GM10847 (cell line): ENCODE measurements around the gene PABPN1L.

Experiments
- POLR2A ChIP-seq: IDR thresholded peaks from 2 replicates; pipeline ENCODE4 v1.6.1; 2011; ENCODE audit not compliant: insufficient read length; ENCODE audit errors: extremely low read depth

The PABPN1L gene, protein sequence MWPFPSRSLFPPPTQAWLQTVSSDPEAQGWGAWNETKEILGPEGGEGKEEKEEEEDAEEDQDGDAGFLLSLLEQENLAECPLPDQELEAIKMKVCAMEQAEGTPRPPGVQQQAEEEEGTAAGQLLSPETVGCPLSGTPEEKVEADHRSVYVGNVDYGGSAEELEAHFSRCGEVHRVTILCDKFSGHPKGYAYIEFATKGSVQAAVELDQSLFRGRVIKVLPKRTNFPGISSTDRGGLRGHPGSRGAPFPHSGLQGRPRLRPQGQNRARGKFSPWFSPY

DNA sequence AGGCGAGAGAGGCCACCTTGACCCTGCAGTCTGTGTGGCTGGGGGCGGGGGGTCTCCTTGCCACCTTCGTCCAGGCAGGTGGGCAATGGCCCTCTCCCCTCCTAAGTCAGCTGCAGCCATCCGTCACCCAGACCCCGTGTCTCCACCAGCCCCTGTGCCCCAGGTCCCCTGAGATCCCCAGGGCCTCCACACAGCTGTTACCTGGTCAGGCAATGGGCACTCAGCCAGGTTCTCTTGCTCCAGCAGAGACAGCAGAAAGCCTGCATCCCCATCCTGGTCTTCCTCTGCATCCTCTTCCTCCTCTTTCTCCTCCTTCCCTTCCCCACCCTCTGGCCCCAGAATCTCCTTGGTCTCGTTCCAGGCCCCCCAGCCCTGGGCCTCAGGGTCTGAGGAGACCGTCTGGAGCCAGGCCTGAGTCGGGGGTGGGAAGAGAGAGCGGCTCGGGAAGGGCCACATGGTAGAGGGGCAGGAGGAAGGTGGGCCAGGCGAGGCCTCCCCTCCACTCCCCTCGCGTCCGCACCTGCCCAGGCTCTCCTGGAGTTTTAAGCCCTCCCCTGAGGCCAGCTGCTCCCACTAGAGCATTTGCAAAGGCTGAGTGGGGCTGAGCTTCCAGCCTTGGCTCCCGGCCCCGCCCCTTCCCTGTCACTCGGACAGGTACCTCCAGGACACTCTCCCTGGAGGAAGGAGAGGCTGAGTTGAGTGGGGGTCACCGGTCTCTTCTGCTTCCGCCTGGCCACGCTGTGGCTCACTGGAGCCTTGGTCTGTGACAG is at the start of gene PABPN1L:
Gene PABPN1L, minus strand, starts transcription at position 510 of the 770 bp plus-strand sequence. Its CDS starts 54 bp downstream, at position 456.
- TF ChIP-seq POLR2A = no peak

DNA sequence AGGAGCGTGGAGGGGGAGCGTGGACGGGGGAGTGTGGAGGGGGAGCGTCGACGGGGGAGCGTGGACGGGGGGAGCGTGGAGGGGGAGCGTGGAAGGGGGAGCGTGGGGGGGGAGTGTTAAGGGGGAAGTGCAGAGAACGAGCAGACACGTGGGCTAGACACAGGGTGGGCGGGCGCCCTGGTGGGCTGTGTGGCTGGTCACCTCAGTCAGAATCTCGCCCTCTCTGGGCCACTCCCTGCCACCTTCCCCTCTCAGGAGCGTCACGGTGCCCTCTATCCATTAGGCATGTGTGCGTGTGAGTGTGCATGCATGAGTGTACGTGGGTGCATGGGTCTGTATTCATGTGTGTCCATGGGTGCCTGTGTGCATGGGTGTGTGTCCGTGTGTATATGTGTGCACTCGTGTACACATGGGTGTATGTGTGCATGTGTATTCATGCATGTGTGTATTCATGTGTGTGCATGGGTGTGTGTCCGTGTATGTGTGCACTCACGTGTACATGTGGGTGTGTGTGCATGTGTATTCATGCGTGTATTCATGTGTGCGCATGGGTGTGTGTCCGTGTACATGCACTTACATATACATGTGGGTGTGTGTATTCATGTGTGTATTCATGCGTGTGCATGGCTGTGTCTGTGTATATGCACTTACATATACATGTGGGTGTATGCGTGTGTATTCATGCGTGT is 49.3 kb upstream of the PABPN1L start:
- TF ChIP-seq POLR2A = no peak

DNA sequence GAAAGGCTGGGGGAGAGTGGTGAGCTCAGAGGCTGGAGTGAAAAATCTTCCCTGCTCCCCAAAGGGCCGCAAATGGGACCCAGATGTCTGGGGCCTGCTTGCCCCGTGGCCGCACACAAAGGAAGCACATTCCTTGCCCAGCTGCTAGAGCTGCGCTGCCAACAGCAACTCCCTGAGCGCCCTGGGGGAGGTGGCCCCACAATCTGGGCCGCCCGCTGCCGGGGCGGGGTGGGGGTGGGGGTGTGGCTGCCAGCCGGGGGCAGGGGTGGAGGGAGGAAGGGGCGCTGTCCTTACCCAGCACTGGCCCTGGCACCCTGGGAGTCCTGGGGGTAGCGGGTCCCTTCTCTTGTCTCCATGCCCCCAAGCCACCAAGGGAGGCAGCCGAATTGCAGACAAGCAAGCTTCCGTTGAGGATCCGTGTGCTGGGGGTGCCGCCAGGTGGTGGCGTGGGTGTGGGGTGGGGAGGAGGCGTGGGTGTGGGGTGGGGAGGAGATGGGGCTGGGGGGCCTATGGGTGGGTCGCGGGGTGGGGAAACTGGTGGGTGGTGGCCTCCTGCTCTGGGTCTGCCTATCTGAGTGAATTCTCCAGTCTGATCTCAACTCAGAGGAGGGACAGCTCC is 48.4 kb upstream of the PABPN1L start:
- no peak for TF ChIP-seq POLR2A

DNA sequence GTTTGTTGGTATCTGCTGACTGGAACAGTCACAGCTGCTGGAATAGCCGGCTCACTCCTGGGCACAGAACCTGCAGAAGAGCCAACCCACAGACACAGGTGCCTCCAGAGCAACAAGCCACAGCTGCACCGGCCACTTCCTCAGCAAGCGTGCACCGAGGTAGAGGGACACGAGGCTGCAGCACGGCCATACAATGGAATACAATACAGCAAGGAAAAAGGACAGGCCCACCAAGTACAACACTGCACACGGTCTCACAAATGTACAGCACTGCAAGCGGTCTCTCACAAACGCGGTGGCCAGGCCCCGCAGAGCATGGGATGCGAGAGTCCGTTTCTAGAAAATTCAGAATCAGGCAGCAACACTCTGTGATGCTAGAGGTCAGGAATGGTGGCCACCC is 47.4 kb upstream of the PABPN1L start:
- no peak for TF ChIP-seq POLR2A

DNA sequence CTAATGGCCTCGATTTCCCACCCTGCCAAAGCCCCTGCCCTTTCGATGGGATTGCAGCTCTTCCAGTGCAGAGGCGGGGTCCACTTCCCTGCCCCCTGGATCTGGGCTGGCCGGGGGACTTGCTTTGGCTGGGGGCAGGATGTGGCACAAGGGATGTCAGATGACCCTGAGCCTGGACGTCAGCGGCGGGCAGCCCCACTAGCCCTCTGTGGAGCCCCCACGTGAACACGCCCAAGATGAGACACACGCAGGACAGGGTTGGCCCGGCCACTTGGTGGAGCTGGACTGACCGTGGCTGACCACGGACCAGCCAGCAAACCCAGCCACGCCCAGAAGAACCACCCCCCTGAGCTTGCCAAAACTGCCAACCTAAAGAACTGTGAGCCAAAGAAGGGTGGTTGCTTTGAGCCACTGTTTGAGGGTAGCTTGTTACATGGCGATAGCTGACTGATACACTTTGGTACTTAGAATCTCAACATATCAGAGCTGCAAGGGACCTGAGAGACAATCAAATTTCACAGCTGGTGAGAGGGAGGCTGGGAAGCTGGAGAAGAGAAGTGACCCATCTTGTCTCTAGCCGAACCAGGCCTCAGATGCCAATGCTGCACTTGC is 46.6 kb upstream of the PABPN1L start:
- no peak for TF ChIP-seq POLR2A

DNA sequence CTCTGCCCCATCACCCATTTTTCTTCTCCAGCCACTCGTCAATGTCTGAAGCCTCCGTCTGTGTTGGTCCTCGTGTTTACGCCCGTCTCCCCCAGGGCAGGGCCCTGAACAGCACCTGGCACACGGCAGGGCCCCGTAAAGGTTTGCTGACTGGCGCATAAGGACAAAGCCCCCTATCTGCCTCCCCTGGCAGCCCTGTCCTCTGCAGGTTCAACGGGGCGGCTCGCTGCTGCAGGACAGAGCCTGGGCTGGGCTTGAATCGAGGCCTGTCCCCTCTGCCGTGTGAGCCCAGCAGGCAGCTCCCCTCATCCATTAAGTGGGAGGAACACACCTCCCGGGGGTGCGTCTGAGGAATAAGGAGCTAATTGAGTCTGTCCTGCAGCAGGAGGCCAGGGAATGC is 46.1 kb upstream of the PABPN1L start:
- TF ChIP-seq POLR2A = no peak

DNA sequence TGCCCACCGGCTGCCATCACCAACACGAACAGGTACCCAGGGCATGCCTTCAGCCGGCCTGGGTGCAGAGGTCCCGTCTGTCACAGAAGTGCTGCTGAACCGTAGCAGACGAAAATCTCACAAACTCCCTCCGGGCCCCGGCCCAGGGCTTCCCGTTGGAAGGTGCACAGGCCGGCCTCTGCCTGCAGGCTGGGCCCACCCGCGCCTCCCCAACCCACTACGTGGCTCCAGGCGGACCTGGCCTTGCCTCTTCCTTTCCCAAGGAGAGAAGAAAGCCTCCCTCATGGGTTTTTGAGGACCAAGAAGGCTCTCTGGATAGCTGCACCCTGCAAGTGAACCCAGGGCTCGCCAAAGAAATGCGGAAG is 45.5 kb upstream of the PABPN1L start:
- TF ChIP-seq POLR2A = no peak

DNA sequence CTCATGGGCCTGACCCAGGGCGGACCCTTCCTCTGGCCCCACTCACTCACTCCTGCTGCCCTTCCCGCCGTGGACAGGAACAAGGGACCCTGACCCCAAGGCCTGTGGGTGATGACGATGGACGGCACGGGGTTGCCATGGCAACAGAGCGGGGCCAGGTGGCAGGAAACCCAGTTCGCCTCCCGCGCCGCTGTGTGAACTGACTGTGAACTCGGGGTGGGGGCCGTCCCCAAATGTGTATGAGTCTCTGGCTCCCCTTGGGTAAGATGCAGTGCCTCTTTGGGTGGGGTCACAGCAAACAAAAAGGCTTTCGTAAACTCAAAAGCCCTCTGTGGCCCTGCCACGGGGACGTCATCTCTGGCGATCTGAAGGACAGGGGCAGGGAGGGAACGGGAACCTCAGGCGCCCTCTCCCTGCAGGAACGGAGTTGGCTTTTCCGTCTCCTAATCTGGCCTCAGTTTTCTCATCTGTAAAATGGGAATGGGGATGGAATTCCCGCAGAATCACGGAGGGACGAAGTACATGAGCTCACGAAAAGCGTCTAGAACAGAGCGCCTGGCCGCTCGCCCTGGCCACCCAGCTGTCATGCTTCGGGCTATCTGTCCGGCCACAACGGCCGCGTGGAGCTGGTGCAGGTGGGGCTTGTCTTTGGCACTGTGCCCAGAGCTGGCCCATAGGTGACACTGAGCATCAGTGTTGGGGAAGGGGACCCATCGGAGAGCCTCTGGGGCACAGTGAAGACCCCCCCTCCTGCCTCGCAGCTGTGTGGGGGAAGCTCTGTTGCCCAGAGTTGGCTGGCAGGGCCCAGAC is 44.9 kb upstream of the PABPN1L start:
- no peak for TF ChIP-seq POLR2A

DNA sequence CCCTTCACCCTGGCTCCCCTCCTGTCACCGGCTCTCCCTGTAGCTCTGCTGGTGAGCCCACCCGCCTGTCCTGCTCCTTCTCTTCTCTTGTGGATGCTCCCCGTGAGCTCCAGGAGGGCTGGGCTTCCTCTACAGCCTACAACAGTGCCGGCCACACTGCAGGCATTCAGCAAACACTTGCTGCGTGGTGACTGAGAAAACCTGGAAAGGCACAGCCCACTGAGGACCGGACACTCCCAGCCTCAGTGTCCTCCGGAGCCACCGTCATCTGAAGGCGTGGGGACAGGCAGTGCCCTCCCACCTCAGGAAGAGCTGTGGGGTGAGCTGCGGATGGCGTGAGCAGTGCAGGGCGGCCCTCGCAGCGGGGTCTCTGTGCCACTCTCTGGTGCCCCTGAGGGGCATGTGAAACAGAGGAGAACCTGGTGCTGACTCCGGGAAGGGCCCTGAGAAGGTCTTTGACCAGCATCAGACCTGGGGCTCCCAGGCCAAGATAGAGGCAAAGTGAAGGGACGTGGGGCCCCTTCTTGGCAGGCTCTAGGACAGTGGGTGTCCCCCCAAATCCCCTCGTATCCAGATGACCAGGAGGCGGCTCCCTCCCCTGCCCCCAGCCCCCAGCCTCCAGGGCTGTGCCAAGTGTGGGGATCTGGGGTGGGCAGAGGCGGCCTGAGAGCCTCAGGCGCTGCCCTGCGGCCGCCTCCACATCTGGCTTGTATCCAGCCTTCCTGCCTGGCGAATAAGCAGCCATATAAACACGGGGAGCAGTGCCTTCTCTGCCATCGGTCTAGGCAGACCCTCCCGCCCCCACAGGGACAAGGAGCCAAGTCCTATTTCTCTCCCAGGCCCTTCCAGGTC is 44.0 kb upstream of the PABPN1L start:
- no peak for TF ChIP-seq POLR2A

DNA sequence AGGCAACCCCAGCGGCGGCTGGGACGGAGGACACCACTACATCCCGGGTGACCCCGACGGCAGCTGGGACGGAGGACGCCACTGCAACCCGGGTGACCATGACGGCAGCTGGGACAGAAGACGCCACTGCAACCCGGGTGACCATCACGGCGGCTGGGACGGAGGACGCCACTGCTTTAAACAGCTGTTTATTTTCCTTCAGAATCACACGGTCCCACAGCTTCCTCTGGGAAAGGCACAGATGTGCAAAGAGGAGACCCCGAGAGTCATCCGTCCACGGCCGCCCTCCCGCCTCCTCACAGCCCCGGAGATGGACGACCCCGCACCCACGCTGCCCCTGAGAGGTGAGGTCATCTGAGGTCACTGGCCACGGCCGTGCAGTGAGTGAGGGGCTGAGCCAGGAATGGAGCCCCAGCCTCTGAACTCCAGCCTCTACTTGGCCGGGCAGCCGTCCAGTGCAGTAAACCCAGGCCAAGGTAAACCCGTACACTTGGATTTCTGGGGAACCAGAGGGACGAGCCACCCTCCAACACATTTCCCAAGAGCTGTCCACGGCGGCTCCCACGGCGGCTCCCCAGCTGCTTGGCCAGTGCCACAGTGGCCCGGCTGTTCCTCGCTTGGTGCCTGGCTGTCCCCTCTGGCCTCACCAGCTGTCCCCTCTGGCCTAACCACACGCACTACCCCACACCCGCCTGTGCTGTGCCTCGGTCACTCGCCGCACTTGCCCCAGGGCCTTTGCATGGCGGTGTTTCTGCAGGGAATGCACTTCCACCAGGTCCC is 43.2 kb upstream of the PABPN1L start:
- TF ChIP-seq POLR2A = no peak

DNA sequence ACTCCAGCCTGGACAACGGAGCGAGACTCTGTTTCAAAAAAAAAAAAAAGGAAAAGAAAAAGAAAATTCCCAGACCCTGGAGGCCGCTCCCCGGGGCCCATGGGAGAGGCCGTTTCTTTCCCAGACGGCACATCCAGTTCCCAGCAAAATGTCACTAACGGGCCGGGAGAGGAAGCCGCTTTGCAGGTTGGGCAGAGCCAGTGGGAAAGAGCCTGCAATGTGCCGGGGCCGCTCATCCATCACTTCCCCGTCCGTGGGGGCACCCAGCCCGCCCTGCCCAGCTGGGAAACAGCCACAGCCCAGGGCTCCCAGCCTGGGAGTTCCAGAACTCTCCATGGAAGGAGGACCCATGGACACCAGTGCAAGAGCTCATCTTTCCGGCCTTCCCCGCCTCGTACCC is 41.8 kb upstream of the PABPN1L start:
- TF ChIP-seq POLR2A = no peak

DNA sequence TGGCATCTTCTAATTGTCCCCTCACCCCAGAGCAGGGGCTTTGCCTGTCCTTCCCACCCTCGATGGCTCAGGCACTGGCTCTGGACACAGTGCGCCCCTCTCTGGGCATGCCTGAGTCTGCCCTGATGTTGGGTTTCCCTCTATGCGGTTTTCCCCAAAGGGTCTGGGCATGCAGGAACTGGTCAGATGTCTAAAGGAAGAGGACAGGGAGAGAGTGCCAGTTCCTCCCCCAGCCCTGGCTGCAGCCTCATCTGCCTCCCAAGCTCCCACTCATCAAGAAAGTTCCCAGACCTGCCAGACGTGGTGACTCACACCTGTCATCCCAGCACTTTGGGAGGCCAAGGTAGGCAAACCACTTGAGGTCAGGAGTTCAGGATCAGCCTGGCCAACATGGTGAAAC is 41.3 kb upstream of the PABPN1L start:
- no peak for TF ChIP-seq POLR2A

DNA sequence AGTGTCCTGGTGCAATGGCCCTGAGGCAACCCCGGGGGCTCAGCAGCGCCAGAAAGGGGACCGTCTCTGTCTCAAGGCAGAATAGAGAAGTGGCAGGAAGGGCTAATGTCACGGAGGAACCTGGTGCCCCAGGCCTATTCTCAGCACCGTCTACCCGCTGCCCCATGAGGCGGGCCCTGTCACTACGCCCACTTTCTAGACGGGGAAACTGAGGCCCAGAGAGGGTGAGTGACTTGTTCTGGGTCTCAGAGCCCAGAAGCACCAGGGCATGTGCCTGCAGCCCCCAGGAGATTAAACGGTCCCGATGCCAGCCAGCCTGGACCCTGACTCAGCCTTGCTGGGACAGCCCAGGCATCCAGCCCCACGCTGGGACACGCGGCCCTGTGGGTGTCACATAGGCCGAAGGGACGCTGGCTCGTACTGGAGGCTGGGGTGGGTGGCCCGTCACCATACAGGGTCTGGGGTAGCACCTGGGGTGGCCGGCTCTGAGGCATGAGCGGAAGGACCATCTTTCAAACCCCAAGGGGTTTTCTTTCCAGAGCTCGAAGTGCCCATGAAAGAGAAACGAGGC is 40.2 kb upstream of the PABPN1L start:
- TF ChIP-seq POLR2A = no peak

DNA sequence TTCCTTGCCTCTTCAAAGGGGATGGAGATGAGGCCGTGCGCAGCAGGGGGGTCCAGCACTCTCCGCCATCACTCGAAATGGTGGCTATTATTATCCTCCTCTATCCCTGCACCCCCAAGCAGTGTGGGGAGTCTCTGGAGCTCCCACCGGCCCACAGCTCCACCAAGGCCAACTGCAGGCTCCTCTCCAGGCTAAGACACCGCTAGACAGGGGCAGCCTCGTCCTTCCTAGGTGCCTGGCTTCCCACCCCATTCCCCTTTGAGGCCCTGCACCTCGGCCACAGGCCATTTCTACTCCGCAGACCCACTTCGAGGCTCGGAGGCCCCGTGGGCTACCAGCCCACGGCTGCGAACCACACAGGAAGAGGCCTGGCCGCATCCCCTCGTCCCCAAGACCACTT is 39.6 kb upstream of the PABPN1L start:
- TF ChIP-seq POLR2A = no peak
